ENCODE data around the gene ADAMTS13.
A peak's percentile ranks its signal among the peaks of the same experiment; 100 is the strongest.

Gene ADAMTS13

DNA sequence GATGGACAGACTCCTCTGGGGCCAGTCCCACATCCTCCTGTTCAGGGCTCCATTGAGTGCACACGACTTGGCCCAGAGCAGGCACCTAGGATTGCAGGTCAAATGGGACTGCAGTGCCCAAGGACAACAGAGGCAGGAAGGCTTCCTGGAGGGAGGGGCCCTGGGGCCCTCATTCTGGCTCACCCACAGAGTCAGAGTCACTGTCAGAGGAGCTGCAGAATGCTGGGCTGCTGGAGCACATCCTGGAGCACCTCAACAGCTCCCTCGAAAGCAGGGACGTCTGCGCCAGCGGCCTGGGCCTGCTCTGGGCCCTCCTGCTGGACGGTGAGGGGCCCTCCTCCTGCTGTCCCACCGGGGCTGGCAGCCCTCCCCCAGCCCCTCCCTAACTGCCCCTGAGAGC is 19.5 kb upstream of the ADAMTS13 start:
- no peak overlapping the region for H3K27ac ChIP-seq
- TF ChIP-seq CTCF (IDR thresholded peaks at IDR 0.05): no peak
- TF ChIP-seq ZFX (IDR thresholded peaks at IDR 0.05; ENCODE audit: borderline replicate concordance): no peak

- no peak overlapping the region for H3K27ac ChIP-seq
- TF ChIP-seq ZFX (IDR thresholded peaks at IDR 0.05; ENCODE audit: borderline replicate concordance) (no peak), CTCF (IDR thresholded peaks at IDR 0.05) (peak; percentile 84)
Observed at GRCh38 chr9:133403766-133404453, 18.3 kb upstream of the ADAMTS13 start.

DNA sequence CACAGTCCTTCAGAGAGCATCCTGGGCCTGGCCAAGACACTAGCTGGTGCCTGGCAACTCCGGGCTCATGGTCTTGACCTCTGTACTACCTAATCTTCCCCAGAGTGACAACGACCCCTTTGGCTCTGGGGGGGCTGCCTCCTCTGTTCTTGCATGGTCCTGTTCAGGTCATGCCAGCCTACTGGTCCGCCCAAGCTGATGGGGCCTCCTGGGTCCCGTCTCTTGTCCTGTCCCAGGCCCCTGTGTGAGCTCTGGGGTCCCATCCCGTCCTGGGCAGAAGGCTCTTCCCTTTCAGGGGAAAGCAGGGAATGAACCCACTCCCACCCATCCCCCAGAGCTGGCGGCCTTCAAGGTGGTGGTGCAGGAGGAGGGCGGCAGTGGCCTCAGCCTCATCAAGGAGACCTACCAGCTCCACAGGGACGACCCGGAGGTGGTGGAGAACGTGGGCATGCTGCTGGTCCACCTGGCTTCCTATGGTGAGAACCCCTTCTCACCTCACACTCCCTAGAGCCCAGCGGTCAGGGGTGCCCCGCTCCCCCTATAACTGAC is 17.6 kb upstream of the ADAMTS13 start:
- no peak overlapping the region for H3K27ac ChIP-seq
- TF ChIP-seq ZFX (IDR thresholded peaks at IDR 0.05; ENCODE audit: borderline replicate concordance): no peak

DNA sequence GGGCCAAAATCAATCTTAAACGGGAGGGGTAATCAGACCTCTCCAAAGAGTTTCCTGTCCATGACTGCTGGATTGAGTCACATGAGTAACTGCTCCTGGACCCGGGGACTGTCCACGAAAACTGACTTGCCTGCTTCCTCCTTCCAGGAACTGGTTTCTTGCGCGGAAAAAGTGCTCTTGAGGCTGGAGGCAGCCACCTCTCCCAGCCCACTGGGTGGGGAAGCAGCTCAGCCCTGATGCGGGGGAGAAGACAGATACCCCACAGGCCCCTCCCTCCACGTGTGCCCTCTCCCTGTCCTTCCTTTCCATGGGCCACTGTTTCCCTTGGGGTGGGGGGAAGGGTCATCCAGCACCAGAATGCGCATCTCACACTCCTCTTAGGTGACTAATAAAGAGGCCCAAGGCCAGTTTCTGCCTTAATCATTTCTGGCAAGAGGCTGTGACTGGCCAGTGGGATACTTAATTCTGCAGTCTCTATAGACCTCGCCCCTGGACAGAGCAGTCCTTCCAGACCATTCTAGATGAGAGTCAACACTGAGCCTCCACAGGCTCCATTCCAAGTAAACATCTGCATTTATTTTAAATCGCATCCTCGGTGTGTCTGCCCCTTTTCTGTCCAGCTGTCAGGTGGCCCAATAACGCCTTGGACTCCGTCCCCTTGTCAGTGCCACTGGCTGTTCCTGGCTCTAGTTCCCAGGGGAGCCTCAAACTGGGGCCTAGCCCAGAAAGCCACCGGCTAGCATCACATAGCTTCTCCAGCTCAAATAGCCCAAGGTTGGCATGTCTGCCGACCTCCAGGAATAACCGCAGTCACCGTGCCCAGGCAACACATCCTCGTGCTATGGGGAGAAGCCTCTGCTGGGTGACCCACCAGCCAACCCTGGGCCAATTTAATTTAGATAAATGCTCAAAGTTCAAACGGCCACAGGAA is 16.4 kb upstream of the ADAMTS13 start:
- no peak for TF ChIP-seq ZFX (IDR thresholded peaks at IDR 0.05; ENCODE audit: borderline replicate concordance)
- no peak for TF ChIP-seq CTCF (IDR thresholded peaks at IDR 0.05)
- no peak overlapping the region for H3K27ac ChIP-seq

DNA sequence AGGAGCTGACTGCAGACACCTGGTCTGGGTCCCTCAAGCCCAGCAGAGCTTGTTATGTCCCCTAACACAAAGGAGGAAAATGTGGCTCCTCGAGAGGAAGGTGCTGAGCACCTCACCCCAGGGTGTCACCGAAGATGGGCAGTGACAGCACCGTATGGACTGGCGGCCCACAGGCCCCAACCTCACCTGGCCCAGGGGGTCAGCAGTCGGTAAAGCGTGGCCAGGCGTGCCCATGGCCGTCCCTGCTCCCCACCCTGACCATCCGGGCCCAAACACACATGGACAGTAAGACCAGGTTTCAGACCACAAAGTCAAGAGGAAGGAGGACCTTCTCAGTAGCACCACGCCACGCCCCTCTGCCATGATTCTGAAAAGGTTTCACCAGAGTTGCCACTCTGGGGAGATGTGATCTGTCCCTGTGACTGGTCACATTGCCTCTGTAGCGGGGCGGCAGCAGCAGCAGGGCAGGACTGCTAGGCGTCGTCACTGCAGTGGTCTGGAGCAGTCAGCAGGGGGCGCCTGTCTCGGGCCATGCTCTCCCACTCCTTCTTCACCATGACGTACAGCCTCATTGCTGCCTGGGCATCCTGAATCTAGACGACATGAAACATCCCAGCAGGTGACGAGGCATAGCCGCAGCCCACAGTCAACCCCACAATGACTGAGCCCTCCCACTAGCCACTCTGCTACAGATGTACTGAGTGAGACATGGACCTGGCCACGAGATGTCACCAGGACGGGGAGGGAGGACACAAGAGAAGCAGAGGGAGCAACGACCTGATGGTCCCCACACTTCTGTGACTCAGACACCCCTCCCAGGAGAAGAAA is 15.5 kb upstream of the ADAMTS13 start:
- peak; percentile 95 for TF ChIP-seq CTCF (IDR thresholded peaks at IDR 0.05)
- TF ChIP-seq ZFX (IDR thresholded peaks at IDR 0.05; ENCODE audit: borderline replicate concordance): no peak
- H3K27ac ChIP-seq: no peak overlapping the region

DNA sequence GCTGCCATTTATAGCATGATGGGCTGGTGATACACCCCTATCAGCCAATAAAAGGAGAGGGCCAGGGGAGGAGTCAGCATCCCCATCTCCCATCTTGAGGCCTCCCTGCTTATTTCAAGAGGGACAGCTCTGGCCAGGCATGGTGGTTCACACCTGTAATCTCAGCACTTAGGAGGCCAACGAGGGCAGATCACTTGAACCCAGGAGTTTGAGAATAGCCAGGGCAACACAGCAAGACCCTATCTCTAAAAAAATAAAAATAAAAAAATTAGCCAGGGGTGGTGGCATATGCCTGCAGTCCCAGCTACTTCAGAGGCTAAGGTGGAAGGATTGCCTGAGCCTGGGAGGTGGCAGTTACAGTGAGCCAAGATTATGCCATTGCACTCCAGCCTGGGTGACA is 14.1 kb upstream of the ADAMTS13 start:
- TF ChIP-seq ZFX (IDR thresholded peaks at IDR 0.05; ENCODE audit: borderline replicate concordance): no peak
- H3K27ac ChIP-seq: no peak overlapping the region

DNA sequence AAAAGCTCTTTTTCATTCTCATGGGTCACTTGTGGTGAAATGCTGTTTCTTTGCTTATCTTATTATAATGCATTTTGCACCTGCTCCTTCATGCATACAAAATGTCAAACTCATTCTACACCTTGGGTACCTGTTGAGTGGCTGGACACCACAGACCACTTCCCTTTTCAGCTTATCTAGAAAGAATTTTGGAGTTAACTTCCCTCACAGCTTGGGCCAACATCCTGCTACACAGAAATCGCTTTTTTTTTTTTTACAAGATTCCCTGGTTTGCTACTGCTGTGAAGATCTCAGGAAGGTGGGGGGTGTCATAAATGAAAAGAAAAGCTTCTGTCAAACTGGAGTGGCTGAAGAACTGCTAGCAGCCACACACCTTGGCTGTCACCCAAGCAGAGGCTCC is 7.0 kb upstream of the ADAMTS13 start:
- no peak overlapping the region for H3K27ac ChIP-seq
- TF ChIP-seq CTCF (IDR thresholded peaks at IDR 0.05) (no peak), ZFX (IDR thresholded peaks at IDR 0.05; ENCODE audit: borderline replicate concordance) (no peak)

All from 22Rv1 (cell line).